Dendritic cell treated with granulocyte-macrophage colony-stimulating factor and Interleukin-4, amounts not matched to agents 40 ng/mL and 50 ng/mL, for 4 days (primary cell): Measurements from ENCODE around the gene TUBB3.
A peak's percentile ranks its signal among the peaks of the same experiment; 100 is the strongest.

Source experiments
- H3K27ac Mint-ChIP-seq: one replicate; pipeline ENCODE4 v1.8.0; 2022; ENCODE audit warnings: mild to moderate bottlenecking, mixed read lengths
- H3K27me3 Mint-ChIP-seq: one replicate; pipeline ENCODE4 v1.8.0; 2022; ENCODE audit warnings: mild to moderate bottlenecking, mixed read lengths
- H3K36me3 Mint-ChIP-seq: one replicate; pipeline ENCODE4 v1.8.0; 2022; ENCODE audit warnings: low read depth, mixed read lengths
- H3K4me1 Mint-ChIP-seq: one replicate; pipeline ENCODE4 v1.8.0; 2022; ENCODE audit warnings: low read depth, mixed read lengths
- H3K4me3 Mint-ChIP-seq: one replicate; pipeline ENCODE4 v1.8.0; 2022; ENCODE audit warnings: mild to moderate bottlenecking, moderate library complexity, mixed read lengths
- H3K9me3 Mint-ChIP-seq: one replicate; pipeline ENCODE4 v1.8.0; 2022; ENCODE audit warnings: mixed read lengths
- intact Hi-C: fragments of 100-400 bp; cut with micrococcal nuclease; formaldehyde crosslinking; loops from one replicate; pipeline ENCODE4 v1.15.0; 2022

TUBB3 gene

GRCh38 chr16:89952551-89952950 lies 29.4 kb downstream of the TUBB3 start:
- Mint-ChIP-seq H3K4me3 (no peak overlapping the region), H3K27ac (no peak overlapping the region), H3K36me3 (peaks cover 36% of the 10 kb centered on the region), H3K4me1 (peaks cover 68% of the 10 kb centered on the region), H3K9me3 (no peaks in the 10 kb centered on the region), H3K27me3 (peaks cover 19% of the 10 kb centered on the region)
- intact Hi-C loops, result no loop called here

DNA sequence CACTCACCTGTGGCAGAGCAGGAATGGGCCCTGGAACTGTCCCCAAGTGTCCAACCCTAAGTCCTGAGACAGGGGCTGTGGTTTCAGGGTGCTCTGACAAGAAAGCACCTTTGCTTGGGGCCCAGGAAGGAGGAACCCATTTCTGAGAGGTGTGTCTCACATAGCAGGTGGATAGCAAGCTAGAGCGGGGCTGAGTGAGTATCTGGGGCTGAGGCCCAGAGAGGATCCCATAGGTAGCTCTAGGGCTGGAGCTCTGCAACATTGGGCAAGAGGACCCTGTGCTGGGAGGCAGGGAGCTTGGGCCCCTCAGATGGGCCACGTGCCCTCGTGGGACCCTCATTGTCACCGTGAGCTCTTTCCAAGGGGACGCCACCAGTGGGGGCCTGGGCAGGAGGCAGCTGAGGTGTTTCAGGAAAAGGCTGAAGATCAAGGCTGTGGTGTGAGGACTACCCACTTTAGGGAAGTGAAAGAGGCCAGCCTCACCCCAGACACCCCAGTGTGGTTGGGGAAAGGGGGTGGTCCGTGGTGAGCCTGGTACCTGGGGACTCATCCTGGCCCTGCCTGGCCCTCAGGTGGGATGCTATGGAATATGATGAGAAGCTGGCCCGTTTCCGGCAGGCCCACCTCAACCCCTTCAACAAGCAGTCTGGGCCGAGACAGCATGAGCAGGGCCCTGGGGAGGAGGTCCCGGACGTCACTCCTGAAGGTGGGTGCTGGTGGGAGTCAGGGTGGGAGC lies 30.7 kb downstream of the TUBB3 start:
- H3K27ac Mint-ChIP-seq, result peak overlapping the region; percentile 91
- H3K4me1 Mint-ChIP-seq, result peaks cover 79% of the 10 kb centered on the region
- H3K4me3 Mint-ChIP-seq, result no peak overlapping the region
- no peaks in the 10 kb centered on the region for H3K9me3 Mint-ChIP-seq
- H3K27me3 Mint-ChIP-seq, result peaks cover 9% of the 10 kb centered on the region
- peaks cover 49% of the 10 kb centered on the region for H3K36me3 Mint-ChIP-seq
- intact Hi-C loops, result no loop called here

DNA sequence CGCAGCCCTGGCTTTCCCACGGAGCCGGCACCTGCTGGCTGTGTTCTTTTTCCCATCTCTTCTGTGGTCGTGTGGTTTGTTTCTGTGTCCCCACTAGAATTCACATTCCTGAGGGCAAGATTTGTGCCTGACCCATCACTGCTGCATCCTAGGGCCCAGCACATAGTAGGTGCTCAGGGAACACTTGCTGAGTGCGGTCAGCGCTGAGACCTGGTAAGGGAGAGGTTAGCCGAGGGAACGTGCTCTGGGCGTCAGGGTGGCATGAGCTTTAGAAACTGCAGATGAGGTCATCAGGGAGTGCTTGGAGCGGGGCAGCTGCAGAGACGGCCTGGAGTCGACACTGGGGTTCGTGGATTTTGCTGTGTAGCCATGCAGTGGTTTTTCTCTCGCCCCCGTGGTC lies 31.3 kb downstream of the TUBB3 start:
- intact Hi-C loops, result no loop called here
- Mint-ChIP-seq H3K27ac (peak overlapping the region; percentile 91), H3K36me3 (peaks cover 56% of the 10 kb centered on the region), H3K4me1 (peaks cover 84% of the 10 kb centered on the region), H3K27me3 (peaks cover 9% of the 10 kb centered on the region), H3K4me3 (no peak overlapping the region), H3K9me3 (no peaks in the 10 kb centered on the region)

DNA sequence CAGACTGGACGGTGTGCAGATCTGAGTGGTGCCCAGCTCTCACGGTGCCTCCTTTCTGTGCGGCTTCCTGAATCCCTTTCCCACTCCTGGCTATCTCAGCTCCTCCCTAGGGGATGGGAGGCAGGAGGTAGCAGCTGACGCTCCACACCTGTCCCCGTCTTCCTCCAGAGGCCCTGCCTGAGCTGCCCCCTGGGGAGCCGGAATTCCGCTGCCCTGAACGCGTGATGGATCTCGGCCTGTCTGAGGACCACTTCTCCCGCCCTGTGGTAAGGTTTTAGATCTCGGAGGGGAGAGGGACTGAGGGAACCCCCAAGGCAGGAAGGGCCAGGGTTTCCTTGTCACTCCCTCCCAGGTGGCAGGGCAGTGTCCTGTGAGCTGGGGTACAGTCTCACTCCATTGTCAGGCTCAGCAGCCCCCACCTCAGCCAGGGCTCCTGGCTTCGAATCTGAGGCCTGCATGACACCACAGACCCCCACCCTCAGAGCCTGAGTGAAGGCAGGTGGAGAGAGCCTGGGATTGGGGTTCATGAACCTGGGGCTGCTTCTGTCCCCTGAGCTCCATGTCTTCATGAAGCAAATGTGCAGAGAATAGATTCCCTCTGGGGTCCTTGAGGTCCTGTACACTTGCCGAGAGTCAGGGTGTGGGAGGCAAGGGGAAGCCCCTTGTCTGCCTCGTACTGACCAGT lies 32.0 kb downstream of the TUBB3 start:
- Mint-ChIP-seq H3K27ac (peak overlapping the region; percentile 91), H3K4me3 (no peak overlapping the region), H3K4me1 (peaks cover 84% of the 10 kb centered on the region), H3K9me3 (no peaks in the 10 kb centered on the region), H3K36me3 (peaks cover 56% of the 10 kb centered on the region), H3K27me3 (peaks cover 2% of the 10 kb centered on the region)
- intact Hi-C loops, result no loop called here

GRCh38 chr16:89956505-89957215 lies 33.5 kb downstream of the TUBB3 start:
- Mint-ChIP-seq H3K9me3 (no peaks in the 10 kb centered on the region), H3K4me3 (peak overlapping the region; percentile 84), H3K36me3 (peaks cover 67% of the 10 kb centered on the region), H3K4me1 (peaks cover 89% of the 10 kb centered on the region), H3K27ac (peak overlapping the region; percentile 91), H3K27me3 (no peaks in the 10 kb centered on the region)
- intact Hi-C loops, result loop anchor here (2.0 kb wide), 1 partner anchor 16 kb away; no protein-coding TSS in a partner anchor

GRCh38 chr16:89957216-89957785 lies 34.2 kb downstream of the TUBB3 start:
- peaks cover 87% of the 10 kb centered on the region for H3K4me1 Mint-ChIP-seq
- H3K36me3 Mint-ChIP-seq, result peaks cover 74% of the 10 kb centered on the region
- peak overlapping the region; percentile 91 for H3K27ac Mint-ChIP-seq
- H3K27me3 Mint-ChIP-seq, result no peaks in the 10 kb centered on the region
- H3K9me3 Mint-ChIP-seq, result no peaks in the 10 kb centered on the region
- peak overlapping the region; percentile 84 for H3K4me3 Mint-ChIP-seq
- intact Hi-C loops, result loop anchor here (2.0 kb wide), 1 partner anchor 16 kb away; no protein-coding TSS in a partner anchor

GRCh38 chr16:89958068-89958467 lies 34.9 kb downstream of the TUBB3 start:
- peak overlapping the region; percentile 84 for H3K4me3 Mint-ChIP-seq
- intact Hi-C loops, result no loop called here
- H3K9me3 Mint-ChIP-seq, result no peaks in the 10 kb centered on the region
- no peaks in the 10 kb centered on the region for H3K27me3 Mint-ChIP-seq
- peaks cover 80% of the 10 kb centered on the region for H3K4me1 Mint-ChIP-seq
- peaks cover 82% of the 10 kb centered on the region for H3K36me3 Mint-ChIP-seq
- peak overlapping the region; percentile 91 for H3K27ac Mint-ChIP-seq

DNA sequence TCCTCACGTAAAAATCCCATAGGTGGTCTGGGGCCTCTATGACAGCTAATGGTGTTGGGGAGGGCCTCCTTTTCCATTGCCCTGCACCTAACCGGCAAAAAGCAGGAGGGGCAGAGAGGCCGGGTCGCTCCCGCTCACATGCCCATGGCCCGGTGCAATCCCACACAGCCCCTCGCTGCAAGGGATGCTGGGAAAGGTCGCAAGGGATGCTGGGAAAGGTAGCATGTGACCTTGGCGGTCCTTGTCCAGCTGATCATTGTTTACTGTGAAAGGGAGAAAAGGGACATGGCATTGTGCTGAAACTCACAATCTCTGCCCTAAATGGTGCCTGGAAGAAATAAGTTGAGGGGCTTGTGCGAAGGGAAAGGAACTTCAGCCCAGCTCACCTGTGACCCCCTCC lies 35.5 kb downstream of the TUBB3 start:
- H3K27ac Mint-ChIP-seq, result peak overlapping the region; percentile 91
- H3K4me3 Mint-ChIP-seq, result peak overlapping the region; percentile 52
- intact Hi-C loops, result no loop called here
- H3K4me1 Mint-ChIP-seq, result peaks cover 77% of the 10 kb centered on the region
- no peaks in the 10 kb centered on the region for H3K9me3 Mint-ChIP-seq
- no peaks in the 10 kb centered on the region for H3K27me3 Mint-ChIP-seq
- H3K36me3 Mint-ChIP-seq, result peaks cover 87% of the 10 kb centered on the region

DNA sequence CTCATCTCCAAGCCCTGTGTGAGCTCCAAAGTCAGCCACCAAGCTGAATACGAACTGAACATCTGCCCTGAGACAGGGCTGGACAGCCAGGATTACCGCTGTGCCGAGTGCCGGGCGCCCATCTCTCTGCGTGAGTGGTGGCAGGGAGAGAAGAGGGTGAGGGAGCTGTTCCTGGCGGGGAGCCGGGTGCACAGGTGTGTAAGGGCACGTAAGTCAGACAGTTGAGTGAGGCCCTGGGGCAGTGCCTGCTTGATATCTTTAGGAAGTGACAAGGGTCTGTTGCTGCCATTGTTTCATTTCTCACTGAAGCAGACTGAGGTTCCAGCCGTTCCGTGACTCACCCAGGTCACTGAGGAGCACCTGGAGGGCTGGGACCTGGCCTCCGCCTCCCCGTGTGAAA lies 37.8 kb downstream of the TUBB3 start:
- peaks cover 89% of the 10 kb centered on the region for H3K36me3 Mint-ChIP-seq

GRCh38 chr16:89961920-89962319 lies 38.8 kb downstream of the TUBB3 start:
- Mint-ChIP-seq H3K4me1 (peaks cover 59% of the 10 kb centered on the region), H3K36me3 (peaks cover 99% of the 10 kb centered on the region), H3K27ac (no peak overlapping the region), H3K27me3 (no peaks in the 10 kb centered on the region), H3K9me3 (no peaks in the 10 kb centered on the region), H3K4me3 (no peak overlapping the region)
- intact Hi-C loops, result no loop called here

More for the DNA sequence above, 37.8 kb downstream of the TUBB3 start:
- Mint-ChIP-seq H3K4me1 (peaks cover 59% of the 10 kb centered on the region), H3K9me3 (no peaks in the 10 kb centered on the region), H3K4me3 (no peak overlapping the region), H3K27me3 (no peaks in the 10 kb centered on the region), H3K27ac (no peak overlapping the region)
- intact Hi-C loops, result no loop called here

- Mint-ChIP-seq H3K4me3 (no peak overlapping the region), H3K4me1 (peaks cover 59% of the 10 kb centered on the region), H3K9me3 (no peaks in the 10 kb centered on the region), H3K27ac (no peak overlapping the region), H3K36me3 (peaks cover 100% of the 10 kb centered on the region), H3K27me3 (no peaks in the 10 kb centered on the region)
- intact Hi-C loops, result no loop called here
Observed at GRCh38 chr16:89962754-89963498, 39.8 kb downstream of the TUBB3 start.

- Mint-ChIP-seq H3K4me1 (peaks cover 47% of the 10 kb centered on the region), H3K9me3 (no peaks in the 10 kb centered on the region), H3K4me3 (no peak overlapping the region), H3K27me3 (no peaks in the 10 kb centered on the region), H3K36me3 (peaks cover 99% of the 10 kb centered on the region), H3K27ac (no peak overlapping the region)
- intact Hi-C loops, result no loop called here
Observed at GRCh38 chr16:89964201-89964600, 41.1 kb downstream of the TUBB3 start.

DNA sequence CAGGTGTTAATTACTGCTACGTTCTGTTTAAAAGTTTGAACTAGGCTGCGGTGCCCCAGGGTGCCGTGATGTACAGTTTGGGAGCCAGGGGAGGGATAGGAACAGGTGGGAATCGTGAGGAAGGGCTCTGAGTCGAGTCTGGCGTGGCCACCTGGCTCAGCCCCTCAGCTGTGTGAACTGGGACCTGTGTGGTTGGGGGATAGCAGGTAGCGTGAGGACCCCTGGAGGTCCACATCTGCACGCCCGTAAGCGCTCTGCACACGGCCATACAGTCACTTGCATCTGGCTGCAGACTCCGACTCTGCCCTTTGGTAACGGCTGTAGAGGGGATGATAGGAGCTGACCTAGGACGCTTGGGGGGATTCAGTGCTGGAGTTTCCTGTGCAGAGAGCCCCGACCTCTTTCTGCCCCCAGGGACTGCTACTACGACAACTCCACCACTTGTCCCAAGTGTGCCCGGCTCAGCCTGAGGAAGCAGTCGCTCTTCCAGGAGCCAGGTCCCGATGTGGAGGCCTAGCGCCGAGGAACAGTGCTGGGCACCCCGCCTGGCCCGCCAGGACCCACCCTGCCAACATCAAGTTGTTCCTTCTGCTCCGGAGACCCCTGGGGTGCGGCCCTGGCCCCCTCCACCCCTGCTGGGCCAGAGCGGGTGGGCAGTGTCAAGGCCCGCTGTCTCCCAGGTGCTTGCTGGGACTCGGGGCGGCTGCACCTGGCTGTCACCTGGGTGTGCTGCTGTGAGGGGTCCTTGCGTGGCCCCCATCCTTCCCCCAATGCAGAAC lies 42.5 kb downstream of the TUBB3 start:
- Mint-ChIP-seq H3K36me3 (peaks cover 90% of the 10 kb centered on the region), H3K27ac (peak overlapping the region; percentile 19), H3K27me3 (no peaks in the 10 kb centered on the region)

More for the DNA sequence above, 42.5 kb downstream of the TUBB3 start:
- Mint-ChIP-seq H3K4me3 (no peak overlapping the region), H3K4me1 (peaks cover 42% of the 10 kb centered on the region), H3K9me3 (no peaks in the 10 kb centered on the region)
- intact Hi-C loops, result no loop called here
